WI38 (cell line): ENCODE results near the gene GIMAP1.

ENCODE experiments used
- H3K4me3 ChIP-seq: 2 replicates; pipeline ENCODE4 v1.5.1; 2011; ENCODE audit warnings: low read depth, mild to moderate bottlenecking, control low read depth, low read length
- TF ChIP-seq, protein P1 (sequence below): IDR thresholded peaks from 2 replicates; pipeline ENCODE4 v1.5.1; 2012; ENCODE audit warnings: low read depth, mild to moderate bottlenecking, control low read depth, low read length

GIMAP1 gene

DNA sequence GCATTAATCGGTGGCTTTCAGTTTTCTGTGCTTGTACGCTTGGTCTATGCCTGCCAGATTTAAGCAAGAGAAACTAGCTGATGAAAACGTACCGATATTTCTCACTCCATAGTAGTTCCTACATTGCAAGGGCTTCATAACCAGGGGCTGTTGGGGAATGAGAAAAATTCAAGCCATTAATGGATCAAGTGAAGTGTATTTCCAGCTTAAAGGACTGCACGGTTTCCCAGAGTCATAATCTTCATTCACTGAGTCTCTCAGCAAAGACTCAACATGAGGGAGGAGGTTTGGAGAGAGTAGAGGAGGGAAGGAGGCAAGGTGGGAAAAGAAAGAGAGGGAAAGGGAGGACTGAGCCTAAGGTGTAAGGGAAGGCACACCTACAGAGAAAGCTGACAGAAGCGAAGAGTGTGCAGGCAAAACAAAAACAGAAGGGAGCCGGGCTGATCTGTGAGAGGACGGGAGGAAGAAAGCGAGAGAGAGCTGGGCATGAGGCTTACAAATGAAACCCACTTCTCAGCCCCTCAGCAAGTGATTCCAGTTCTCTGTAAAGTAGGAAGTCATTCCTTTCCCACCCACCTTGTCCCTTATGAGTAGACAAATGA is 30.3 kb upstream of the GIMAP1 start:
- H3K4me3 ChIP-seq, result no peak overlapping the region
- TF ChIP-seq, protein P1, sequence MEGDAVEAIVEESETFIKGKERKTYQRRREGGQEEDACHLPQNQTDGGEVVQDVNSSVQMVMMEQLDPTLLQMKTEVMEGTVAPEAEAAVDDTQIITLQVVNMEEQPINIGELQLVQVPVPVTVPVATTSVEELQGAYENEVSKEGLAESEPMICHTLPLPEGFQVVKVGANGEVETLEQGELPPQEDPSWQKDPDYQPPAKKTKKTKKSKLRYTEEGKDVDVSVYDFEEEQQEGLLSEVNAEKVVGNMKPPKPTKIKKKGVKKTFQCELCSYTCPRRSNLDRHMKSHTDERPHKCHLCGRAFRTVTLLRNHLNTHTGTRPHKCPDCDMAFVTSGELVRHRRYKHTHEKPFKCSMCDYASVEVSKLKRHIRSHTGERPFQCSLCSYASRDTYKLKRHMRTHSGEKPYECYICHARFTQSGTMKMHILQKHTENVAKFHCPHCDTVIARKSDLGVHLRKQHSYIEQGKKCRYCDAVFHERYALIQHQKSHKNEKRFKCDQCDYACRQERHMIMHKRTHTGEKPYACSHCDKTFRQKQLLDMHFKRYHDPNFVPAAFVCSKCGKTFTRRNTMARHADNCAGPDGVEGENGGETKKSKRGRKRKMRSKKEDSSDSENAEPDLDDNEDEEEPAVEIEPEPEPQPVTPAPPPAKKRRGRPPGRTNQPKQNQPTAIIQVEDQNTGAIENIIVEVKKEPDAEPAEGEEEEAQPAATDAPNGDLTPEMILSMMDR, result no peak

DNA sequence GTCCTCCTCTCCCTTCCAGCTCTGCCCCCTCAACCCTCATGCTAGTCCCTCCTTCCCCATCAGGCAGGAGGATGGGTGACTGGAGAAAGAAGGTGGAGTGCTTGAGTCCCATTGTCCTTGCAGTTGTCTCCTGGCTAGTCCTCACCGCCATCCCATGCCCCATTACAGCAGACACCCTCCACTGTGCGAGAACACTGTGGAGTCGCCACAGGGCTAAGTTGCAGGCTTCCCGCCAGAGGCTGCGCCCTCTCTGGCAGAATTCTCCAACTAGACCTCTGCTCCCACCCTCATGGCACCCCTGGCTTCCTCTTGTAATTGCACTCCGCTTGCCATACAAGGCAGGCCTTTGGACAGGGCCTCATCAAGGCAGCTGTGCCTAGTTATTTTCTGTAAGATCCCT is 27.8 kb upstream of the GIMAP1 start:
- H3K4me3 ChIP-seq, result no peak overlapping the region
- TF ChIP-seq, protein P1, result no peak

DNA sequence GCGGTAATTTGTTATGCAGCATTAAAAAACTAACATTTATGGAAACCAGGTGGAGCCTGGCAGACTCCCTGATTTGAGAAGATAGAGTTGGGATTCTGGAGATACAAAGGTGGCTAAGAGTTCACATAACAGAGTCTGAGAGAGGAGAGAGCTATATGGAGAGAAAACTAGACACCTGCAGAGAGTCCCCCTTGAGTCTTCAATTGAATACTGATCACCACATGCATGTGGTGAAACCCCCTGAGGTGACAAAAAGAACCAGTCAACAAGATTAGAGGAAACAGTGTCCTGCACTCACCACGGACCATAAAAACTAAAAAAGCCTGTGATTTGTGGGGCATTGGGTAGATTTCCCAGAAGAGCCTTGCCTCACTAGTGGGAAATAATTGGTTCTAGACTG is 20.8 kb upstream of the GIMAP1 start:
- no peak overlapping the region for H3K4me3 ChIP-seq
- TF ChIP-seq, protein P1, result no peak

DNA sequence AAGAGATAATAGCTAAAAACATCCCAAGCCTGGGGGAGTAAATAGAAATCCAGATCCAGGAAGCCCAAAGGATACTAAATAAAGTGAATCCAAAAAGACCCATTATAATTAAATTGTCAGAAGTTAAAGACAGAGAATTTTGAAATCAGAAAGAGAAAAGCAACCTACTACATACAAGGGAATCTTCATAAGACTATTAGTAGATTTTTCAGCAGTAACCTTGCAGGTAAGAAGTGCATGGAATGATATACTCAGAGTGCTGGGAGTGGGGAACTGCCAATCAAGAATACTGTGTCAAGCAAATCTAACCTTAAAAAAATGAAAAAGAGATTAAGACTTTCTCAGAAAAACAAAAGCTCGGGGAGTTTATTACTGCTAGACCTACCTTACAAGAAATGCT is 13.2 kb upstream of the GIMAP1 start:
- TF ChIP-seq, protein P1, result no peak

DNA sequence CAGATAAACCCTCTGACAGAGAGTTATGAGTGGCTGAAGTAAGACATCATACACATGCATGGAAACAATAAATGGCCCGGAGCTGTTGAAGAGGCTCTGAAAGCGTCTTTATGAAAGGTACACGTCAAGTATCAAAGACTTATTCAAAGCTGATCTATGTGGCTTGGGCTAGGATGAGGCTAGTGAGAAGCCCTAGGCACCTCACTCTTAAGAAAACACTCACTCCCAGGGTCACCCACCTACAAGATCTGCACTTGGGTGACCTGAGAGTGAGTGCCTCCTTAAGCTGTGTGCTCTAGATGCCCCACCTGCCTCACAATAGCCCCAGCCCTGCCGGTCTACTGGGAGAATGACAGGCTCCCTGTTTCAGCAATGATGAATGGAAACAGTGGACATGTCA is 1.1 kb upstream of the GIMAP1 start:
- TF ChIP-seq, protein P1, result no peak
- no peak overlapping the region for H3K4me3 ChIP-seq

More for the DNA sequence above, 13.2 kb upstream of the GIMAP1 start:
- no peak overlapping the region for H3K4me3 ChIP-seq

DNA sequence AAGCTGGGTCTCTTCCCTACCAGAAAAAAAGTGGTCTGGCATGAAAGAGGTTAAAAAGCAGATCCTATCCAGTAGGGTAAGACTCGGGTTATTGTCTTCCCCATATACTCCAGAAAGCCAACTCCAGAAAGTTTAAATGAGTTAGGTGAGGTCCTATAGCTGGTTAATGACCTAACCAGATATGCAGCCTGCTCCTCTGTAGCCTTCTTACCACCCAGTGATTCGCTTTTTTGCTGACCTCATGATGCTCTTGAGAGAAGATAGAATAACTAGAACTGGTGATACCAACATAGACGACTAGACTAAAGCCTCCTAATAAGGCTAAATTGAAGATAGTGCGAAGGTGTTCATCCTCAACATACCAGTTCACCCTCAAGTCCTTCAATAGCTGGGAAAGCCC is 675 bp upstream of the GIMAP1 start:
- TF ChIP-seq, protein P1, result no peak
- no peak overlapping the region for H3K4me3 ChIP-seq

DNA sequence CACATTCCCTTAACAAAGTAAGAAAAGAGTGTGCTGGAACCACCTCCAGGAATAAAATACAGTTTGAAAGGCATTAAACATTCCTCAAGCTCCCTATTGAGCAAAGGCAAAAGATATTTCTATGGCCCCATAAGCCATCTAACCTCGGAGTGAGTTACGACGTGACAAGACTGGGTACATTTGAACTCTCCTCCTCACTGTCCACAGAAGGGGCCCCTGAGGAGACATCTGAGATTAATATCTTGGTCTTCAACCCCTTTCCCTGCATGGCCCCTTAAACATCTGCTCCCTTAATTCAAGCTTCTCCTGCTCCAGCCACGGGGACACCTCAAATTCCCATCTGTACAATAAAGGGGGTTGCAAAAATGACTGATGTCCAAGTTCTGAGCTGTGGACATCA is 526 bp downstream of the GIMAP1 start:
- no peak overlapping the region for H3K4me3 ChIP-seq
- TF ChIP-seq, protein P1, result no peak
